HCT116 (cell line): ENCODE data around the gene SOHLH2.

Source experiments
- CEBPB ChIP-seq: IDR thresholded peaks from 2 replicates; pipeline ENCODE4 v1.6.1; 2012; ENCODE audit warnings: low read depth
- CTCF ChIP-seq, 3 experiments: fragments of 200-600 bp in 1 of 3; sonication (generic) in 1 of 3; IDR thresholded peaks in 2 of 3; conservative IDR thresholded peaks in 1 of 3; 2 replicates each; pipeline ENCODE4 v1.5.1; 2012 to 2017; ENCODE audit warnings: low read depth in 2 of 3, low read length in 2 of 3, antibody characterized with exemption in 1 of 3, borderline replicate concordance in 1 of 3, control low read depth in 1 of 3, mild to moderate bottlenecking in 1 of 3, mixed read lengths in 1 of 3, mixed run types in 1 of 3, moderate library complexity in 1 of 3; ENCODE audit not compliant: insufficient read depth in 1 of 3
- ELF1 ChIP-seq: IDR thresholded peaks from 2 replicates; pipeline ENCODE4 v1.6.1; 2012; ENCODE audit warnings: low read depth, borderline replicate concordance
- EZH2phosphoT487 ChIP-seq: fragments of 200-600 bp; IDR thresholded peaks from 2 replicates; pipeline ENCODE4 v1.6.1; 2018; ENCODE audit warnings: antibody characterized with exemption, borderline replicate concordance
- RAD21 ChIP-seq: IDR thresholded peaks from 2 replicates; pipeline ENCODE4 v1.6.1; 2012; ENCODE audit warnings: low read depth, mild to moderate bottlenecking
- SIN3A ChIP-seq: IDR thresholded peaks from 2 replicates; pipeline ENCODE4 v1.6.1; 2012; ENCODE audit warnings: low read depth
- SP1 ChIP-seq: IDR thresholded peaks from 2 replicates; pipeline ENCODE4 v1.6.1; 2012; ENCODE audit warnings: low read depth

- TF ChIP-seq RAD21 (no peak), CTCF (IDR thresholded peaks at IDR 0.05 in 2 of 3, conservative IDR thresholded peaks at IDR 0.05 in 1 of 3; ENCODE audit: borderline replicate concordance in 1 of 3, insufficient read depth in 1 of 3, low read depth in 2 of 3, low read length in 2 of 3) (no peak), SP1 (no peak), SIN3A (no peak), ELF1 (no peak), CEBPB (no peak), EZH2phosphoT487 (no peak)
These were observed 25.9 kb downstream of the SOHLH2 start for GRCh38 chr13:36188441-36188840.
